AG04450 (cell line): ENCODE data around the gene SH2D6. TPM values are rescaled to one million over a fixed set of nuclear protein-coding genes. Genes with fewer than 3 reads are reported as not detected.
A peak's percentile ranks its signal among the peaks of the same experiment; 100 is the strongest.

Experiments
- CTCF ChIA-PET: fragments of 300-600, 350-600 bp; formaldehyde crosslinking; extraction: SDS; loops from one replicate; lab custom pipeline; 2022; ENCODE audit warnings: antibody characterized with exemption, inconsistent platforms; lab: Charles Lee
- POLR2A ChIA-PET: fragments of 350-600 bp; formaldehyde crosslinking; extraction: SDS; loops from one replicate; lab custom pipeline; 2021; ENCODE audit warnings: antibody characterized with exemption, inconsistent platforms; lab: Yijun Ruan, JAX
- DNase-seq: peaks from one replicate; pipeline ENCODE4 v3.0.0-alpha.2; 2011; ENCODE audit warnings: low read depth, low spot score
- H3K27ac ChIP-seq: one replicate; pipeline ENCODE4 v1.5.1; 2012; ENCODE audit warnings: low read depth, low read length, control low read depth
- H3K27me3 ChIP-seq: one replicate; pipeline ENCODE4 v1.6.0; 2012; ENCODE audit warnings: low read length; ENCODE audit not compliant: control insufficient read depth, insufficient read depth
- H3K4me3 ChIP-seq: 2 replicates; pipeline ENCODE4 v1.5.1; 2011; ENCODE audit warnings: mild to moderate bottlenecking, low read depth, low read length, control low read depth
- H3K9me3 ChIP-seq: 2 replicates; pipeline ENCODE4 v1.5.1; 2012; ENCODE audit warnings: low read length; ENCODE audit not compliant: control insufficient read depth, insufficient read depth
- polyA plus RNA-seq: library from polyadenylated mRNA; depleted of rRNA; stranded (reverse); fragments of >200 nt; gene quantifications from 2 replicates; pipeline ENCODE4 v1.2.3, GENCODE V29; 2011
- TF ChIP-seq, protein P1 (sequence below): IDR thresholded peaks from 2 replicates; pipeline ENCODE4 v1.5.1; 2011; ENCODE audit warnings: low read depth, low read length, control low read depth, inconsistent platforms

SH2D6 gene
- polyA plus RNA-seq, 1 experiment: 0.10 TPM

DNA sequence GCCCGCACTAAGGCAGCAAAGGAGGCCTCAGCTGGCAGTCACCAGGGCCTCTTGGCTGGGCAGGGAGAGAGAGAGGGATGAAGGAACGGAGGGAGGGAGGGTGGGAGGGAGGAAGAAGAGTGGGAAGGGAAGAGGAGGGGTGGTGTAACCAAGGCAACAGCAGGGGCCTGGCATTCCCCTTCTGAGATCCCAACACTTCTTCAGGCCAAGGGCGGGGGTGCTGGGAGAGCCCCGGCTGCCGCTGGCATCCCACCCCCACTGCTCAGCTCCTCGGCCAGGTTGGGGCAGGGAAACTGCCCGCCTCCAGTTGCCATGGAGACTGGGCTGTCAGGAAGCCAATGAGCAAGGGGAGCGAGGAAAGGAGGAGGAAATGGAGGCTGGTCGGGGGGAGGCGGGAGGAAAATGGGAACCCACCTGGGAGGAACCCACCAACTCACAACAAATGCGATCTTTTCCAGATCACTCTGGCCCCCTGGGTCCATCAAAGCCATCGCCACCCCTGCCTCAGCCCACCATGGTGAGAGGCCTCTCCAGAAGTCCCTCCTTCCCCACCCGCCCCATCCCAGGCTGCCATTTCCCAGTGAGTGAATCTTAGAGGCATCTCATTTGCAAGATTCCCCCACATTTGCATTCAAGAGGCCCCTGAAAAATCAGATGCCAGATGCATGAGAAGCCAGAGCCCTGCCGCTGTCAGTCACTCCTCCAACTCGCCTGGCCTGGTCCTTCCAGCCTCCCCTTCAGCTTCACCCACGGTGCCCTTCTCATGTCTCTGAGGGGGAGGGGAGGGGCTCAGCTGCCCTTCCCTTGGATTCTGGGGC lies 12.4 kb downstream of the SH2D6 start:
- TF ChIP-seq, protein P1, sequence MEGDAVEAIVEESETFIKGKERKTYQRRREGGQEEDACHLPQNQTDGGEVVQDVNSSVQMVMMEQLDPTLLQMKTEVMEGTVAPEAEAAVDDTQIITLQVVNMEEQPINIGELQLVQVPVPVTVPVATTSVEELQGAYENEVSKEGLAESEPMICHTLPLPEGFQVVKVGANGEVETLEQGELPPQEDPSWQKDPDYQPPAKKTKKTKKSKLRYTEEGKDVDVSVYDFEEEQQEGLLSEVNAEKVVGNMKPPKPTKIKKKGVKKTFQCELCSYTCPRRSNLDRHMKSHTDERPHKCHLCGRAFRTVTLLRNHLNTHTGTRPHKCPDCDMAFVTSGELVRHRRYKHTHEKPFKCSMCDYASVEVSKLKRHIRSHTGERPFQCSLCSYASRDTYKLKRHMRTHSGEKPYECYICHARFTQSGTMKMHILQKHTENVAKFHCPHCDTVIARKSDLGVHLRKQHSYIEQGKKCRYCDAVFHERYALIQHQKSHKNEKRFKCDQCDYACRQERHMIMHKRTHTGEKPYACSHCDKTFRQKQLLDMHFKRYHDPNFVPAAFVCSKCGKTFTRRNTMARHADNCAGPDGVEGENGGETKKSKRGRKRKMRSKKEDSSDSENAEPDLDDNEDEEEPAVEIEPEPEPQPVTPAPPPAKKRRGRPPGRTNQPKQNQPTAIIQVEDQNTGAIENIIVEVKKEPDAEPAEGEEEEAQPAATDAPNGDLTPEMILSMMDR: no peak
- Histone ChIP-seq H3K27ac (no peak overlapping the region), H3K9me3 (no peaks in the 10 kb centered on the region; the same call in 1 of the 2 replicates), H3K27me3 (no peaks in the 10 kb centered on the region), H3K4me3 (no peak overlapping the region)
- CTCF ChIA-PET: interaction anchor here (0.7 to 1.8 kb wide), 3 partner anchors 10 to 121 kb away, joined by 3 to 6 read pairs (median 4); no protein-coding TSS in a partner anchor
- no peak for DNase-seq
- POLR2A ChIA-PET: interaction anchor here (0.5 to 6.2 kb wide), 2 partner anchors 56 to 109 kb away, joined by 3 to 81 read pairs; partner anchors contain the start of gene MAT2A

DNA sequence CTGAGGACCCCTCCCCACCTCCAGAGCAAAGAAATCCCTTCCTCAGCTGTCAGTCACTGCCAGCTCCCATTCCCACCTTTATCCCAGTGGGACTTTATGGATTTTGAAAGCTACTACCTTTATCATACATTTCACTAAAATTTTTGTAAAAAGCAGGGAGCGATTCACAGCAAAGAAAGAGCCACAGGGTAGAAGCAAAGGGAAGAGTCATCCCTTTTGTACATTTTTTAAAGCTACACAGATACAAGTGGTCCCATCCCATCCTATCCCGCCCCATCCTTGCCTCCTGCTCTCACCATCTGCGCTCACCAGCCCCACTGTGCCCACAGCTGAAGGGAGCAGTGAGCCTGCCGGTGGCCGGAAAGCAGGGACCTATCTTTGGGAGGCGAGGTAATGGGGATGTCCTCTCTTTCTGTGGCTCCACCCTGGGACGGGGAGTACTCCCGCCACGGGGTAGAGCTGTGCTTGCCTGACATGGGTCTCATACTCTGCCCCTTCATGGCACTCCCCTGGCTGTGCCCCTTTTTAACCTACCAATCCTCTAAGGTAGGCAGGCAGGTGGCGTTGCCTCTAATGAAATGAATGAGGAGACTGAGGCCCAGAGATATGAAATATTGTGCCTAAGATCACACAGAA lies 13.2 kb downstream of the SH2D6 start:
- ChIA-PET POLR2A (interaction anchor here (6.2 kb wide), 1 partner anchor 108 kb away, joined by 81 read pairs; the partner anchor contains the start of gene MAT2A), CTCF (interaction anchor here (0.5 to 1.8 kb wide), 3 partner anchors 10 to 647 kb away, joined by 3 to 4 read pairs (median 3); no protein-coding TSS in a partner anchor)
- H3K4me3 ChIP-seq: no peak overlapping the region
- no peak for DNase-seq
- no peak overlapping the region for H3K27ac ChIP-seq
- TF ChIP-seq, protein P1: no peak
- H3K27me3 ChIP-seq: no peaks in the 10 kb centered on the region
- H3K9me3 ChIP-seq: no peaks in the 10 kb centered on the region; the same call in 1 of the 2 replicates

DNA sequence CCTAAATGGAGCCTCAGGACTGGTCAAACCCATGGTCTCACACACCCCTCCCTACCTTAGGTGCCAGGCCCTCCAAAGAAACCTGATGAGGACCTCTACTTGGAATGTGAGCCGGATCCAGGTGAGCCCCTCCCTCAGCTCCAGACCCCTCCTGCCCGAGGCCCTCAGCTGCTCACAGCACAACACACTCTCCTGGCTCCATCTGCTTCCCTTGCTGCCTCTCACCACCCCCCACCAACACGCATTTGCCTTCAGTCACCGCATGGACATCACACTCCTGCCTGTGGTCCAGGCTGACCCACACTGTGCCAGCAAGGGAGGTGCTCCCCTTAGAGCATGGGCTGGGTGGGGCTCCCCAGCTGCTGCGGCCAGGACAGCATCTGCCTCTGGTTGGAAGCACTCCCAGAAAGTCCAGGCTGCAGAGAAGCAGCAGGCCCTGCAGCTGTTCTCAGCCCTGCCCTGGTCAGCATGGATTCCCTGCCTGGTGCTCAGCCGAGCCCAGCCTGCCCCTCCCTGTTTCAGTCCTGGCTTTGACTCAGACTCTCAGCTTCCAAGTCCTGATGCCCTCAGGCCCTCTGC lies 15.1 kb downstream of the SH2D6 start:
- peak; percentile 93 for DNase-seq
- CTCF ChIA-PET: no interaction called here
- TF ChIP-seq, protein P1: no peak
- H3K4me3 ChIP-seq: no peak overlapping the region
- H3K9me3 ChIP-seq: no peaks in the 10 kb centered on the region; the same call in 1 of the 2 replicates
- POLR2A ChIA-PET: interaction anchor here (0.7 to 6.2 kb wide), 8 partner anchors 10 to 116 kb away, joined by 3 to 81 read pairs (median 4); partner anchors contain the start of genes ELMOD3, MAT2A and RETSAT
- no peaks in the 10 kb centered on the region for H3K27me3 ChIP-seq
- peak overlapping the region; percentile 73 for H3K27ac ChIP-seq

DNA sequence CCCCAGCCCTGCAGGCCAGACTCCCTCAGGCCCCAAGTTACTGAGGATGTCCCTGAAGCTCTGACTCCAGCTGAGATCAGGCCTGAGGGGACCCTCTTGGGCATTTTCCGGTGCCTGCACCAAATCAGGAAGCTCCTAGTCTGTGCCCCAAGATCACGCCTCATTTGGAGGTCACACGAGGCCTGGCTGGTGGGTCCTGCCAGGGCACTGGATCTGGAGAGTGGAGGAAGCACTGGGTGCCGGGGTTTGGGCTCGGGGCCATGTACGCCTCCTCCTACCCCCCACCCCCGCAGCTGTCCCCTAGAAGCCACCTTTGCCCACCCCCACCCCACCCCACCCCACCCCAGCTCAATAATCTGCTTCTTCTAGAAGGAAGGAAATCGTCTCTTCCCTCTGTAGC lies 16.2 kb downstream of the SH2D6 start:
- TF ChIP-seq, protein P1: no peak
- Histone ChIP-seq H3K4me3 (no peak overlapping the region), H3K27me3 (no peaks in the 10 kb centered on the region), H3K27ac (no peak overlapping the region), H3K9me3 (no peaks in the 10 kb centered on the region; the same call in 1 of the 2 replicates)
- POLR2A ChIA-PET: interaction anchor here (0.7 to 6.2 kb wide), 3 partner anchors 13 to 105 kb away, joined by 3 to 81 read pairs (median 8); partner anchors contain the start of gene MAT2A
- CTCF ChIA-PET: no interaction called here
- no peak for DNase-seq
